KMS-11 (cell line): ENCODE data around the gene CTBP1.
"Not testable (repeated sequence)": the region's sequence is repeated elsewhere in the genome, so short reads cannot be mapped to it uniquely, and the experiment has no call there.

Source experiments
- H2AFZ ChIP-seq: fragments of 200-600 bp; sonication (generic); 2 replicates; pipeline ENCODE4 v1.6.1; 2016; ENCODE audit warnings: antibody characterized with exemption, mixed run types, low read depth
- H3K27ac ChIP-seq: fragments of 200-600 bp; sonication (generic); 2 replicates; pipeline ENCODE4 v1.6.1; 2016; ENCODE audit warnings: mild to moderate bottlenecking, mixed run types
- H3K27me3 ChIP-seq: fragments of 200-600 bp; sonication (generic); 2 replicates; pipeline ENCODE4 v1.6.1; 2017; ENCODE audit warnings: mild to moderate bottlenecking, low read depth, mixed run types, moderate library complexity; ENCODE audit not compliant: insufficient read depth
- H3K36me3 ChIP-seq: fragments of 200-600 bp; sonication (generic); 2 replicates; pipeline ENCODE4 v1.6.1; 2017; ENCODE audit warnings: mild to moderate bottlenecking, mixed run types; ENCODE audit not compliant: insufficient read depth
- H3K4me1 ChIP-seq: fragments of 200-600 bp; sonication (generic); 2 replicates; pipeline ENCODE4 v1.6.1; 2016; ENCODE audit warnings: mild to moderate bottlenecking, low read depth, mixed run types; ENCODE audit not compliant: poor library complexity, severe bottlenecking
- H3K4me2 ChIP-seq: fragments of 200-600 bp; sonication (generic); 2 replicates; pipeline ENCODE4 v1.7.0; 2016; ENCODE audit warnings: mild to moderate bottlenecking, mixed run types
- H3K4me3 ChIP-seq: fragments of 200-600 bp; sonication (generic); IDR thresholded peaks from 2 replicates; pipeline ENCODE4 v1.6.1; 2017; ENCODE audit warnings: low read depth, low read length, mixed read lengths; ENCODE audit not compliant: insufficient read depth
- H3K79me2 ChIP-seq: fragments of 200-600 bp; sonication (generic); 2 replicates; pipeline ENCODE4 v1.6.1; 2016; ENCODE audit warnings: low read depth, mixed run types; ENCODE audit not compliant: insufficient read depth
- H3K9ac ChIP-seq: fragments of 200-600 bp; sonication (generic); 2 replicates; pipeline ENCODE4 v1.6.1; 2016; ENCODE audit warnings: mild to moderate bottlenecking, mixed run types
- H4K20me1 ChIP-seq: fragments of 200-600 bp; sonication (generic); 2 replicates; pipeline ENCODE4 v1.6.1; 2016; ENCODE audit warnings: mild to moderate bottlenecking, mixed run types; ENCODE audit not compliant: insufficient read depth
- TF ChIP-seq, protein P1 (sequence below): fragments of 200-600 bp; sonication (generic); conservative IDR thresholded peaks from 2 replicates; pipeline ENCODE4 v1.6.1; 2017; ENCODE audit warnings: low read depth, mild to moderate bottlenecking, antibody characterized with exemption, low read length, moderate library complexity, mixed read lengths

The CTBP1 gene

DNA sequence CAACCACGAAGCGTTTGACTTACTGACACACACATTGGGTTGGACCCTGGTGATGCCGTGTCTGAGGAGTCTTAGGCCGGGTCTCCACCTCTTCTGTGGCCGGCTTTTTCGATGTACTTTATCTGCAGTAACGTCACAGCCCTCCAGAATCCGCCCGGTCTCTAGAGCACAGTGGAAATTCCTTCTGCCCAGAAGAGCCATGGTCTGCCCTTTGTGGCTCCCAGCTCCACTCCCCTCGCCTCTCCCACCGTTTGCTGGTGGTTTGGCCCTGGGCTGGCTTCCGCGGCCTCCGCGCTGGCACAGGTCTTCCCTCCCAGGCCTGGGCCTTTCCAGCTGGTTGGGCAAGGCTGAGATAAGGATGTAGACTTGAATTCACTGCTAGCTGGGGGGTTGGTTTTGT, 45.1 kb upstream of the CTBP1 start:
- no peaks in the 10 kb centered on the region for H4K20me1 ChIP-seq
- no peak overlapping the region for H3K9ac ChIP-seq
- H3K27ac ChIP-seq, result no peak overlapping the region
- no peak overlapping the region for H2AFZ ChIP-seq
- peaks cover 18% of the 10 kb centered on the region for H3K4me1 ChIP-seq
- TF ChIP-seq, protein P1, sequence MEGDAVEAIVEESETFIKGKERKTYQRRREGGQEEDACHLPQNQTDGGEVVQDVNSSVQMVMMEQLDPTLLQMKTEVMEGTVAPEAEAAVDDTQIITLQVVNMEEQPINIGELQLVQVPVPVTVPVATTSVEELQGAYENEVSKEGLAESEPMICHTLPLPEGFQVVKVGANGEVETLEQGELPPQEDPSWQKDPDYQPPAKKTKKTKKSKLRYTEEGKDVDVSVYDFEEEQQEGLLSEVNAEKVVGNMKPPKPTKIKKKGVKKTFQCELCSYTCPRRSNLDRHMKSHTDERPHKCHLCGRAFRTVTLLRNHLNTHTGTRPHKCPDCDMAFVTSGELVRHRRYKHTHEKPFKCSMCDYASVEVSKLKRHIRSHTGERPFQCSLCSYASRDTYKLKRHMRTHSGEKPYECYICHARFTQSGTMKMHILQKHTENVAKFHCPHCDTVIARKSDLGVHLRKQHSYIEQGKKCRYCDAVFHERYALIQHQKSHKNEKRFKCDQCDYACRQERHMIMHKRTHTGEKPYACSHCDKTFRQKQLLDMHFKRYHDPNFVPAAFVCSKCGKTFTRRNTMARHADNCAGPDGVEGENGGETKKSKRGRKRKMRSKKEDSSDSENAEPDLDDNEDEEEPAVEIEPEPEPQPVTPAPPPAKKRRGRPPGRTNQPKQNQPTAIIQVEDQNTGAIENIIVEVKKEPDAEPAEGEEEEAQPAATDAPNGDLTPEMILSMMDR, result no peak
- H3K27me3 ChIP-seq, result no peaks in the 10 kb centered on the region
- H3K4me3 ChIP-seq, result no peak overlapping the region
- H3K79me2 ChIP-seq, result peaks cover 39% of the 10 kb centered on the region; the same call in 1 of the 2 replicates
- no peaks in the 10 kb centered on the region for H3K36me3 ChIP-seq
- no peak overlapping the region for H3K4me2 ChIP-seq

DNA sequence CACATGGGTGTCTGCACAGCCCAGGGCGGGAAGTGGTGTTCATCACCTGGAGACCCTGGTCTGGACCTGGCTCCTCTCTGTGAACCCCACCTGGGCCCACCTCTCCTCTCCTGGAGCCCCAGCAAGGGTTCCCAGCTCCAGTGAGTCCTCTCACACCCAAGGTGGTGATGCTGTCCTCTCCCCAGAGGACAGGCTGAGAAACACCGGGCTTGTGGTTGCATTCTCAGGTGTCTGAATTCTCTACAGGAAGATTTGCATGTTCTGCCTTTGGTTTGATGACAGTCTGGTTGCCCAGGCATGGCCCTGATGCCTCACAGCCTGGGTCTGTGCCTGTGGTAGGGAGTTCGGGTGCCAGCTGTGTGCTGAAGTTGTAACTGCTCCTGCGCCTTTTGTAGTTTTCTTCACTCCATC, 44.6 kb upstream of the CTBP1 start:
- H3K27me3 ChIP-seq, result no peaks in the 10 kb centered on the region
- no peak overlapping the region for H3K4me2 ChIP-seq
- no peak overlapping the region for H2AFZ ChIP-seq
- H3K36me3 ChIP-seq, result no peaks in the 10 kb centered on the region
- peaks cover 39% of the 10 kb centered on the region; the same call in 1 of the 2 replicates for H3K79me2 ChIP-seq
- no peak overlapping the region for H3K27ac ChIP-seq
- H3K9ac ChIP-seq, result no peak overlapping the region
- TF ChIP-seq, protein P1, result no peak
- peaks cover 18% of the 10 kb centered on the region for H3K4me1 ChIP-seq
- H3K4me3 ChIP-seq, result no peak overlapping the region
- no peaks in the 10 kb centered on the region for H4K20me1 ChIP-seq

DNA sequence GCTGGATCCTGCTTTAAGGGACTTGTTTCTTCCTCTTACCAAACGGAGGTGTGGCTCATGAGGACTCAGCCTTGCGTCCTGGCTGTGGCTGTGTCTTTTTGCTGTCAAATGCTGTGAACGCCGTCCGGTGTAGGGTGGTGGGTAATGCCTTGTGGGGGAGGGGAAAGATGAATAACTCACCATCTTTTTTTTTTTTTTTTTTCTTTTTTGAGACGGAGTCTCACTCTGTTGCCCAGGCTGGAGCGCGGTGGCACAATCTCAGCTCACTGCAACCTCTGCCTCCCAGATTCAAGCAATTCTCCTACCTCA, 43.7 kb upstream of the CTBP1 start:
- Histone ChIP-seq H3K4me1 (peaks cover 18% of the 10 kb centered on the region), H3K79me2 (peaks cover 39% of the 10 kb centered on the region; the same call in 1 of the 2 replicates)
- not testable (repeated sequence) for H4K20me1 ChIP-seq, H2AFZ ChIP-seq, H3K4me3 ChIP-seq, H3K4me2 ChIP-seq, H3K36me3 ChIP-seq, H3K27ac ChIP-seq, H3K27me3 ChIP-seq, H3K9ac ChIP-seq

DNA sequence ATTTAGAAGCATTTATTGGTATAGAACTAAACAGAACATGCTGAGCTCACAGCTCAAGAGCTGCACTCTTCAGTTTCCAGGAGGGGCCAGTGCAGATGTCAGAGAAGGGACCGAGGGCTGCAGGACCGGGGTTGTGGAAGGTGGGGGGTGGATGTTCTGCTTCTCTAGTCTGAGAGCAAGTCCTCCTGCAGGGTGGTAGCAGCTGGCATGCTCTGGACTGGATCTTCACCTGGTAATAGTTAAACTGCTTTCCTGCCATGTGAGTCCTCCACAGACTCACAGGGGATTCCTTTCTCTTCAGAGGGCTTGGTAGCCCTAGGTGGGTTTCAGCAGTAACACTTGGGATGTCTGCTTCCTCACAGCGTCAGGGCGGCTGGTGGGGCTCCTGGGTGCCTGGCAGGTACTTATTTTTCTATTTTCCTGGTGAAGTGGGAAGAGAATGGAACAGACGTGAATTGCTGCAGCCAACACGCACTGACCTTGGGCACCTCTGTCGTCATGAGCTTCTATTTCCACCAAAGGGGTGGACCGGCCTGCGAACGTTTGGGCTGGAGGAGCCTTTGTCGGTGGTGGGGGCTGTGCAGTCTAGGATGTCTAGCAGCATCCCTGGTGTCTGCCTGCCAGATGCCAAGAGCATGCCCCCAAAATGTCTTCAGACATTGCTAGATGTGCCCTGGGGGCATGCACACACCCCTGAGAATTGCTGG, 43.2 kb upstream of the CTBP1 start:
- Histone ChIP-seq H3K79me2 (peaks cover 39% of the 10 kb centered on the region; the same call in 1 of the 2 replicates), H3K4me3 (no peak overlapping the region), H3K4me2 (no peak overlapping the region), H3K4me1 (peaks cover 18% of the 10 kb centered on the region), H4K20me1 (no peaks in the 10 kb centered on the region), H3K9ac (no peak overlapping the region), H2AFZ (no peak overlapping the region), H3K27me3 (no peaks in the 10 kb centered on the region), H3K36me3 (no peaks in the 10 kb centered on the region), H3K27ac (no peak overlapping the region)
- TF ChIP-seq, protein P1, result no peak

DNA sequence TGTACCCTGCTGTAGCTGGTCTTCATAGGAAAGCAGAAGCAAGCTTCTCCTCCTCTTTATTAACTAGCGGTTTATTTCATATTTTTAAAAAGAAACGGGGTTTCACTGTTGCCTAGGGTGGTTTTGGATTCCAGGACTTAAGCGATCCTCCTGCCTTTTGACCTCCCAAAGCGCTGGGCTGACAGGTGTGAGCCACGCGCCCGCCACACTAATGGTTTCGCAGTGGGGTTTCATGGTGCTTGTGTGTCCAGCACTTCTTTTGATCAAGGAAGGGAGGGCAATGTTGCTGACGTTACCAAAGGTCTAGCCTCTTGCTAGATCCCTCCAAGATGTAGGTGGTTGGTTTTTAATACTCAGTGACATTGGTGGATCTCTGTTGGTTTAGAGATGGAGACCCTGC, 42.2 kb upstream of the CTBP1 start:
- no peak overlapping the region for H2AFZ ChIP-seq
- H3K4me3 ChIP-seq, result no peak overlapping the region
- peak overlapping the region; percentile 80 for H3K4me2 ChIP-seq
- H3K27me3 ChIP-seq, result no peaks in the 10 kb centered on the region
- TF ChIP-seq, protein P1, result no peak
- H3K36me3 ChIP-seq, result no peaks in the 10 kb centered on the region
- H3K79me2 ChIP-seq, result peaks cover 39% of the 10 kb centered on the region; the same call in 1 of the 2 replicates
- no peak overlapping the region for H3K9ac ChIP-seq
- H3K4me1 ChIP-seq, result peaks cover 18% of the 10 kb centered on the region
- H3K27ac ChIP-seq, result no peak overlapping the region
- H4K20me1 ChIP-seq, result no peaks in the 10 kb centered on the region
